A549 (cell line): ENCODE data around the gene PLAC9. TPM values are rescaled to one million over a fixed set of nuclear protein-coding genes. Genes with fewer than 3 reads are reported as not detected.

Source experiments
- ATAC-seq, 2 experiments: fragments of 200-7000 bp in 1 of 2; fragments of >200 bp in 1 of 2; cut with Nextera tagmentation in 1 of 2; cut with Tn5 transposase in 1 of 2; 3 replicates each; pipeline versions ENCODE4 v1.8.0 to v1.9.1; 2018 to 2020; ENCODE audit warnings: mild to moderate bottlenecking in 1 of 2, moderate library complexity in 1 of 2
- CTCF ChIA-PET: fragments of 300-600 bp; sonication (Branson Sonifier 250); formaldehyde crosslinking; extraction: SDS; loops from one replicate; lab custom pipeline; 2021; ENCODE audit warnings: antibody characterized with exemption, inconsistent platforms; lab: Yijun Ruan, JAX
- POLR2A ChIA-PET: fragments of 350-600 bp; formaldehyde crosslinking; extraction: SDS; loops from one replicate; lab custom pipeline; 2021; ENCODE audit warnings: antibody characterized with exemption, inconsistent platforms; lab: Yijun Ruan, JAX
- DNase-seq, 2 experiments: peaks; one replicate each; pipeline versions ENCODE4 v3.0.0 to v3.0.0-alpha.2; 2011 to 2016; ENCODE audit warnings: low read depth in 1 of 2, low spot score in 1 of 2
- FAIRE-seq: peaks from 2 replicates; lab custom pipeline; 2011; peaks lifted over from hg19 to GRCh38; lab: Jason Lieb, UNC
- H3K27ac ChIP-seq, 2 experiments: fragments of >200 bp; sonication (Bioruptor Twin); formaldehyde crosslinking; 3 replicates each; pipeline ENCODE4 v1.5.1; 2016 to 2017
- H3K4me1 ChIP-seq: fragments of >200 bp; sonication (Bioruptor Twin); formaldehyde crosslinking; 3 replicates; pipeline ENCODE4 v1.6.1; 2016
- H3K4me2 ChIP-seq: fragments of >200 bp; sonication (Bioruptor Twin); formaldehyde crosslinking; 3 replicates; pipeline ENCODE4 v1.6.1; 2016
- H3K4me3 ChIP-seq: fragments of >200 bp; sonication (Bioruptor Twin); formaldehyde crosslinking; 3 replicates; pipeline ENCODE4 v1.5.1; 2016
- H3K9me3 ChIP-seq: fragments of >200 bp; sonication (Bioruptor Twin); formaldehyde crosslinking; 3 replicates; pipeline ENCODE4 v1.6.1; 2016
- BCL3 ChIP-seq: fragments of >200 bp; sonication (Bioruptor Twin); formaldehyde crosslinking; IDR thresholded peaks from 3 replicates; pipeline ENCODE4 v1.6.1; 2016
- BHLHE40 ChIP-seq: IDR thresholded peaks from 2 replicates; pipeline ENCODE4 v1.6.1; 2012; ENCODE audit warnings: low read depth, low read length, inconsistent platforms
- FOSB ChIP-seq: fragments of 250-450 bp; sonication (Bioruptor Pico); IDR thresholded peaks from 2 replicates; pipeline ENCODE4 v1.5.0; 2020; ENCODE audit warnings: mild to moderate bottlenecking, moderate library complexity
- JUNB ChIP-seq: fragments of >200 bp; sonication (Bioruptor Twin); formaldehyde crosslinking; IDR thresholded peaks from 2 replicates; pipeline ENCODE4 v1.6.1; 2016
- MAFK ChIP-seq: fragments of 450-650 bp; IDR thresholded peaks from 2 replicates; pipeline ENCODE4 v1.6.1; 2014; ENCODE audit not compliant: partially characterized antibody
- NR3C1 ChIP-seq: fragments of >200 bp; sonication (Bioruptor Twin); formaldehyde crosslinking; IDR thresholded peaks from 3 replicates; pipeline ENCODE4 v1.6.1; 2017
- RAD21 ChIP-seq, 2 experiments: fragments of >200 bp in 1 of 2; sonication (Bioruptor Twin) in 1 of 2; formaldehyde crosslinking in 1 of 2; IDR thresholded peaks in 1 of 2; conservative IDR thresholded peaks in 1 of 2; 2 replicates in 1 of 2; 3 replicates in 1 of 2; pipeline ENCODE4 v1.6.1; 2012 to 2018; ENCODE audit warnings: inconsistent platforms in 1 of 2
- RCOR1 ChIP-seq: fragments of 150-350 bp; IDR thresholded peaks from 2 replicates; pipeline ENCODE4 v1.6.1; 2014; ENCODE audit warnings: antibody characterized with exemption, low read length, low read depth
- RNF2 ChIP-seq: fragments of 200-600 bp; sonication (generic); IDR thresholded peaks from 2 replicates; pipeline ENCODE4 v1.6.1; 2016; ENCODE audit warnings: low read depth, mild to moderate bottlenecking, antibody characterized with exemption, moderate library complexity, borderline replicate concordance
- SREBF2 ChIP-seq: fragments of 450-650 bp; IDR thresholded peaks from 2 replicates; pipeline ENCODE4 v1.6.1; 2014; ENCODE audit warnings: mild to moderate bottlenecking, moderate library complexity
- USF2 ChIP-seq: fragments of 450-650 bp; IDR thresholded peaks from 2 replicates; pipeline ENCODE4 v1.6.1; 2014; ENCODE audit warnings: antibody characterized with exemption
- ZC3H11A ChIP-seq: fragments of 450-650 bp; IDR thresholded peaks from 2 replicates; pipeline ENCODE4 v1.6.1; 2014; ENCODE audit warnings: antibody characterized with exemption, mild to moderate bottlenecking
- ZFP36 ChIP-seq: fragments of 450-650 bp; IDR thresholded peaks from 2 replicates; pipeline ENCODE4 v1.6.1; 2014; ENCODE audit warnings: borderline replicate concordance; ENCODE audit not compliant: partially characterized antibody
- WGBS: methylation state at CpG from one replicate; pipeline ENCODE4 v1.1.6; 2017; ENCODE audit errors: missing lambda C conversion rate; 5-methylcytosine and 5-hydroxymethylcytosine counted together
- polyA plus RNA-seq, 4 experiments: library from polyadenylated mRNA; depleted of rRNA in 3 of 4; stranded (reverse); fragments of >200 nt; fragmentation: RNase III in 1 of 4; extraction: RNeasy Plus Mini Kit Qiagen cat#74134 plus additional on column Dnase treatment in 1 of 4; gene quantifications; 2 replicates in 3 of 4; 3 replicates in 1 of 4; pipeline ENCODE4 v1.2.3, GENCODE V29; 2011 to 2017
- TF ChIP-seq, protein P1 (sequence below): fragments of >200 bp; sonication (Bioruptor Twin); formaldehyde crosslinking; IDR thresholded peaks from 2 replicates; pipeline ENCODE4 v1.6.1; 2016
- TF ChIP-seq, protein P2 (sequence below): fragments of 200-600 bp; sonication (generic); IDR thresholded peaks from 2 replicates; pipeline ENCODE4 v1.6.1; 2016; ENCODE audit warnings: antibody characterized with exemption, mild to moderate bottlenecking, moderate library complexity
- TF ChIP-seq, protein P3 (sequence below): IDR thresholded peaks from 2 replicates; pipeline ENCODE4 v1.6.1; 2012
- TF ChIP-seq, protein P4 (sequence below): fragments of 250-450 bp; sonication (Bioruptor Pico); IDR thresholded peaks from 2 replicates; pipeline ENCODE4 v1.5.0; 2021; ENCODE audit warnings: mild to moderate bottlenecking, moderate library complexity, borderline replicate concordance

Gene PLAC9
- polyA plus RNA-seq, 2 of the 4 experiments (the other 2 are of a cell fraction): not detected

DNA sequence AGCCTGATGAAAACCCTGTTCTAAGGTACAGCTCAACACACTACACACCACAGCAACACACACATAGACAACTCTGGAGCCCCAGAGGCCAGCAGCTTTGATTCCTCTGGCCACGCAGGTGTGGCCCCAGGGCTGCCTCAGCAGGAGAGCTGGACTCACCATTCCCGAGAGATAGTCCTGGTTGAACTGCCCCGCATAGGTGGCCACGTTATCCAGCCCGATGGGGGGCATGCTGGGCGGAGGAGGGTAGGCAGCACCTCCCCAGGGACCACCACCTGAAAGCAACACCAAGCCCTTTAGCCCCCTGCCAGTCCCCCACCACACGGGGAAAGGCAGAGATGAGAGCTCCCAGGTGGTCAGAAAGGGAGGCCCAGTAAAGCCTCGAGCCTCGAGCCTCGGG, 38.1 kb downstream of the PLAC9 start:
- CTCF ChIA-PET: interaction anchor here (0.9 to 2.5 kb wide), 5 partner anchors 9 to 52 kb away, joined by 3 to 6 read pairs (median 4); no protein-coding TSS in a partner anchor

GRCh38 chr10:80171248-80171660, 38.7 kb downstream of the PLAC9 start:
- Histone ChIP-seq H3K4me1 (no peaks in the 10 kb centered on the region; the same call in 2 of the 3 replicates), H3K27ac (no peak overlapping the region), H3K9me3 (no peaks in the 10 kb centered on the region), H3K4me3 (no peak overlapping the region), H3K4me2 (no peak overlapping the region)
- ChIA-PET POLR2A (no interaction called here), CTCF (interaction anchor here (1.3 to 2.5 kb wide), 4 partner anchors 10 to 51 kb away, joined by 4 to 6 read pairs (median 4); no protein-coding TSS in a partner anchor)
- DNase-seq (no peak), ATAC-seq (no peak), FAIRE-seq (no peak)
- WGBS: 94% methylated on average over 7 of the region's 7 CpGs
- TF ChIP-seq RAD21 (conservative IDR thresholded peaks at IDR 0.05 in 1 of 2, IDR thresholded peaks at IDR 0.05 in 1 of 2) (no peak), BHLHE40 (no peak), USF2 (no peak), JUNB (no peak), SREBF2 (no peak), RCOR1 (no peak)
- TF ChIP-seq, protein P1, sequence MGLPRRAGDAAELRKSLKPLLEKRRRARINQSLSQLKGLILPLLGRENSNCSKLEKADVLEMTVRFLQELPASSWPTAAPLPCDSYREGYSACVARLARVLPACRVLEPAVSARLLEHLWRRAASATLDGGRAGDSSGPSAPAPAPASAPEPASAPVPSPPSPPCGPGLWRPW: no peak
- TF ChIP-seq, protein P2, sequence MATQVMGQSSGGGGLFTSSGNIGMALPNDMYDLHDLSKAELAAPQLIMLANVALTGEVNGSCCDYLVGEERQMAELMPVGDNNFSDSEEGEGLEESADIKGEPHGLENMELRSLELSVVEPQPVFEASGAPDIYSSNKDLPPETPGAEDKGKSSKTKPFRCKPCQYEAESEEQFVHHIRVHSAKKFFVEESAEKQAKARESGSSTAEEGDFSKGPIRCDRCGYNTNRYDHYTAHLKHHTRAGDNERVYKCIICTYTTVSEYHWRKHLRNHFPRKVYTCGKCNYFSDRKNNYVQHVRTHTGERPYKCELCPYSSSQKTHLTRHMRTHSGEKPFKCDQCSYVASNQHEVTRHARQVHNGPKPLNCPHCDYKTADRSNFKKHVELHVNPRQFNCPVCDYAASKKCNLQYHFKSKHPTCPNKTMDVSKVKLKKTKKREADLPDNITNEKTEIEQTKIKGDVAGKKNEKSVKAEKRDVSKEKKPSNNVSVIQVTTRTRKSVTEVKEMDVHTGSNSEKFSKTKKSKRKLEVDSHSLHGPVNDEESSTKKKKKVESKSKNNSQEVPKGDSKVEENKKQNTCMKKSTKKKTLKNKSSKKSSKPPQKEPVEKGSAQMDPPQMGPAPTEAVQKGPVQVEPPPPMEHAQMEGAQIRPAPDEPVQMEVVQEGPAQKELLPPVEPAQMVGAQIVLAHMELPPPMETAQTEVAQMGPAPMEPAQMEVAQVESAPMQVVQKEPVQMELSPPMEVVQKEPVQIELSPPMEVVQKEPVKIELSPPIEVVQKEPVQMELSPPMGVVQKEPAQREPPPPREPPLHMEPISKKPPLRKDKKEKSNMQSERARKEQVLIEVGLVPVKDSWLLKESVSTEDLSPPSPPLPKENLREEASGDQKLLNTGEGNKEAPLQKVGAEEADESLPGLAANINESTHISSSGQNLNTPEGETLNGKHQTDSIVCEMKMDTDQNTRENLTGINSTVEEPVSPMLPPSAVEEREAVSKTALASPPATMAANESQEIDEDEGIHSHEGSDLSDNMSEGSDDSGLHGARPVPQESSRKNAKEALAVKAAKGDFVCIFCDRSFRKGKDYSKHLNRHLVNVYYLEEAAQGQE: no peak

More for the DNA sequence above, 38.1 kb downstream of the PLAC9 start:
- H3K4me2 ChIP-seq: no peak overlapping the region
- 87% methylated on average over 10 of the region's 10 CpGs for WGBS
- DNase-seq (no peak), ATAC-seq (no peak), FAIRE-seq (no peak)
- no peak overlapping the region for H3K4me3 ChIP-seq
- no peak overlapping the region for H3K27ac ChIP-seq
- POLR2A ChIA-PET: no interaction called here
- H3K4me1 ChIP-seq: no peaks in the 10 kb centered on the region; the same call in 2 of the 3 replicates
- TF ChIP-seq, protein P3, sequence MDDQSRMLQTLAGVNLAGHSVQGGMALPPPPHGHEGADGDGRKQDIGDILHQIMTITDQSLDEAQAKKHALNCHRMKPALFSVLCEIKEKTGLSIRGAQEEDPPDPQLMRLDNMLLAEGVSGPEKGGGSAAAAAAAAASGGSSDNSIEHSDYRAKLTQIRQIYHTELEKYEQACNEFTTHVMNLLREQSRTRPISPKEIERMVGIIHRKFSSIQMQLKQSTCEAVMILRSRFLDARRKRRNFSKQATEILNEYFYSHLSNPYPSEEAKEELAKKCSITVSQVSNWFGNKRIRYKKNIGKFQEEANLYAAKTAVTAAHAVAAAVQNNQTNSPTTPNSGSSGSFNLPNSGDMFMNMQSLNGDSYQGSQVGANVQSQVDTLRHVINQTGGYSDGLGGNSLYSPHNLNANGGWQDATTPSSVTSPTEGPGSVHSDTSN: no peak
- TF ChIP-seq, protein P1: no peak
- TF ChIP-seq RNF2 (no peak), NR3C1 (no peak), BHLHE40 (no peak), BCL3 (no peak), MAFK (no peak), ZFP36 (no peak), ZC3H11A (no peak), FOSB (no peak)
- TF ChIP-seq, protein P4, sequence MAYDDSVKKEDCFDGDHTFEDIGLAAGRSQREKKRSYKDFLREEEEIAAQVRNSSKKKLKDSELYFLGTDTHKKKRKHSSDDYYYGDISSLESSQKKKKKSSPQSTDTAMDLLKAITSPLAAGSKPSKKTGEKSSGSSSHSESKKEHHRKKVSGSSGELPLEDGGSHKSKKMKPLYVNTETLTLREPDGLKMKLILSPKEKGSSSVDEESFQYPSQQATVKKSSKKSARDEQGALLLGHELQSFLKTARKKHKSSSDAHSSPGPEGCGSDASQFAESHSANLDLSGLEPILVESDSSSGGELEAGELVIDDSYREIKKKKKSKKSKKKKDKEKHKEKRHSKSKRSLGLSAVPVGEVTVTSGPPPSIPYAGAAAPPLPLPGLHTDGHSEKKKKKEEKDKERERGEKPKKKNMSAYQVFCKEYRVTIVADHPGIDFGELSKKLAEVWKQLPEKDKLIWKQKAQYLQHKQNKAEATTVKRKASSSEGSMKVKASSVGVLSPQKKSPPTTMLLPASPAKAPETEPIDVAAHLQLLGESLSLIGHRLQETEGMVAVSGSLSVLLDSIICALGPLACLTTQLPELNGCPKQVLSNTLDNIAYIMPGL: no peak
- no peaks in the 10 kb centered on the region for H3K9me3 ChIP-seq
